Kidney tubule cell (primary cell): ENCODE results near the gene SLC39A2.
"Not testable (repeated sequence)": the region's sequence is repeated elsewhere in the genome, so short reads cannot be mapped to it uniquely, and the experiment has no call there.

Experiments used
- DNase-seq: peaks from one replicate; pipeline ENCODE4 v3.0.0-alpha.2; 2018; ENCODE audit warnings: low spot score

The SLC39A2 gene

GRCh38 chr14:21025371-21026273, 26.5 kb downstream of the SLC39A2 start:
- no peak for DNase-seq

GRCh38 chr14:21026274-21026987, 27.3 kb downstream of the SLC39A2 start:
- no peak for DNase-seq

DNA sequence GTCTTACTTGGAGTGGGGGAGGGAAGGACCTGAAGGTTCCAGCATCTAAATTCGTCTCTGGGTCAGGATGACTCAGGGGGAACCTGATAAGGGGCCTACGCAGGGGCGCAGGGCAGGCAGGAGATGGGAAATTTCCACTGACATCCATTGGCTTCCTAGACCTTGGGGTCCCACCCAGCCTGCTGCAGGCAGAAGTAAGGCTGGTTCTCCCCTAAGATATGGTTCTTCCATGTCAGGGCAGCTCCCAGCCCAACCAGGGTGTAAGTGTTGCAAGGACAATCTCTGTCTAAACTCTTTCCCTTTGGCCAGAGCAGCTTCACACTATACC, 27.9 kb downstream of the SLC39A2 start:
- DNase-seq = no peak

- no peak for DNase-seq
These were observed 30.8 kb downstream of the SLC39A2 start, which contains the start of gene TPPP2 for GRCh38 chr14:21029917-21030316. TPPP2 (plus strand) TSS chr14:21030217; CDS start chr14:21030582, 365 bp downstream.

DNA sequence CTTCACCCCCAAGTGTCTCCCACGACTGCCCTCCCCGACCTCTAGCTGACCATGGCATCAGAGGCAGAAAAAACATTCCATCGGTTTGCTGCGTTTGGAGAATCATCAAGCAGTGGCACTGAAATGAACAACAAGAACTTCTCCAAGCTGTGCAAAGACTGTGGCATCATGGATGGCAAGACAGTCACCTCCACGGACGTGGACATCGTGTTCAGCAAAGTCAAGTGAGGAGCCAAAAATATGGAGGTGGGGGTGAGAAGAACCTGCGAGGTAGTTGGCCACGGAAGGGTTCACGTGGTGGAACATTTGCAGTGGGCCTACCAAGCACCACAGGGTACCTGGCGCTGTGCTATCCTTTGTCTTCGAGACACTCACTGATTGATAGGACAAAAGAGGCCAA, 31.4 kb downstream of the SLC39A2 start:
- DNase-seq = no peak

GRCh38 chr14:21032326-21033132, 33.4 kb downstream of the SLC39A2 start:
- DNase-seq = no peak

DNA sequence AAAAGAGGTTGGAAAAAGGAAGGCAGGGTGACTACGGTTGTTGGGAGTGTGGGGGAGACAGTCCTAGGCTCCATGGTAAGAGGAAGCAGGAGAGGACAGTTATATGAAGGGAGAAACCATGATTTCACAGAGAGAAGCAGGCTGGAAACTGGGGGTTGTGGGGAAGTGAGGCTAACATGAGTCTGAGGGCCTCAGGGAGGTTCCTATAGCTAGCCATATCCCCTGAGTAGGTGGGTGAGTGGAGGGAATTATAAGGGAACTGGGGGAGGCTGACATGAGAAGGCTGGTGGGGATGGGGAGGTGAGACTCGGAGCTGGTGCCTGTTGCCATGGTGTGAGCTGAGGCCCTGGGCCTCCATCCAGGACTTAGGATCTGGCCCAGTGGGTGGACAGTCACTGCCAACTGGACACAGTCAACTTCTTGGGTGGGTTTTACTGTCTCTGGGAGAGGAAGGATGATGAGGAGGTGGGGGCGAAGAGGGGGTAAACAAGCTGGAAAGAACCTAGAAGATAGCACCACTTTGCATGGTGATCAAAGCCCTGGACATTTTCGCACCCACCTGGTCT, 34.1 kb downstream of the SLC39A2 start:
- DNase-seq = no peak

GRCh38 chr14:21034707-21035106, 35.6 kb downstream of the SLC39A2 start, which contains the start of gene RNASE13:
RNASE13 (minus strand) TSS chr14:21034807; CDS start chr14:21034288, 519 bp downstream.
- no peak for DNase-seq

- DNase-seq = peak; percentile 87
These were observed 37.7 kb downstream of the SLC39A2 start for GRCh38 chr14:21036751-21037150.

- no peak for DNase-seq
These were observed 38.1 kb downstream of the SLC39A2 start for GRCh38 chr14:21037156-21037555.

GRCh38 chr14:21038441-21039422, 39.6 kb downstream of the SLC39A2 start:
- DNase-seq = no peak

- peak; percentile 55 for DNase-seq
These were observed 40.7 kb downstream of the SLC39A2 start for GRCh38 chr14:21039585-21040369.

GRCh38 chr14:21040370-21040925, 41.4 kb downstream of the SLC39A2 start:
- DNase-seq = no peak

DNA sequence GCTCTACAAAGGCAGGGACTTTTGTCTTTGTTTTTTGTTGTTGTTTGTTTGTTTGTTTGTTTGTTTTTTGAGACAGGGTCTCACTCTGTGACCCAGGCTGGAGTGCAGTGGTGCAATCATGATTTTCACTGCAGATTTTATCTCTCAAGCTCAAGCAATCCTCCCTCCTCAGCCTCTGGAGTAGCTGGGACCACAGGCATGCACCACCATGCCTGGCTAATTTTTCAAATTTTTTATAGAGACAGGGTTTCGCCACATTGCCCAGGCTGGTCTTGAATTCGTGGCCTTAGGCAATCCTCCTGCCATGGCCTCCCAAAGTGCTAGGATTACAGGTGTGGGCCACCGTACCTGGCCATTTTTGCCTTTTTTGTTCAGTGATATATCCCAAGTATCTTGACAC, 41.8 kb downstream of the SLC39A2 start:
- not testable (repeated sequence) for DNase-seq

GRCh38 chr14:21041676-21042433, 42.8 kb downstream of the SLC39A2 start, which contains the start of gene RNASE7:
RNASE7 (plus strand) TSS chr14:21042362; CDS start chr14:21042993, 631 bp downstream.
- DNase-seq = peak; percentile 66

DNA sequence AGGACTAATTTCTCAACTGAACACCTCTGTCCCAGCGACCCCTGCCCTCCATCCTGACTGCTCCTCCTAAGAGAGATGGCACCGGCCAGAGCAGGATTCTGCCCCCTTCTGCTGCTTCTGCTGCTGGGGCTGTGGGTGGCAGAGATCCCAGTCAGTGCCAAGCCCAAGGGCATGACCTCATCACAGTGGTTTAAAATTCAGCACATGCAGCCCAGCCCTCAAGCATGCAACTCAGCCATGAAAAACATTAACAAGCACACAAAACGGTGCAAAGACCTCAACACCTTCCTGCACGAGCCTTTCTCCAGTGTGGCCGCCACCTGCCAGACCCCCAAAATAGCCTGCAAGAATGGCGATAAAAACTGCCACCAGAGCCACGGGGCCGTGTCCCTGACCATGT, 43.8 kb downstream of the SLC39A2 start:
- peak; percentile 47 for DNase-seq

- DNase-seq = no peak
These were observed 44.4 kb downstream of the SLC39A2 start for GRCh38 chr14:21043387-21043973.

GRCh38 chr14:21043974-21044618, 45.0 kb downstream of the SLC39A2 start:
- DNase-seq = no peak
